NCI-H187 (cell line): ENCODE measurements around the gene GARRE1.
A peak's percentile ranks its signal among the peaks of the same experiment; 100 is the strongest.
"Not testable (repeated sequence)": the region's sequence is repeated elsewhere in the genome, so short reads cannot be mapped to it uniquely, and the experiment has no call there.

Experiments used
- DNase-seq, 2 experiments: peaks; one replicate each; lab custom pipeline; 2025; lab: John Stamatoyannopoulos, UW

Gene GARRE1

GRCh38 chr19:34254046-34254697 lies at the start of gene GARRE1:
TSS of gene GARRE1 (plus strand) at chr19:34254554. CDS start at chr19:34300474, 45,920 bp downstream.
- DNase-seq = peak; percentile 71 to 75

- DNase-seq = not testable (repeated sequence)
Observed at GRCh38 chr19:34205324-34205723, 49.0 kb upstream of the GARRE1 start.

- no peak for DNase-seq
Observed at GRCh38 chr19:34208291-34208884, 46.0 kb upstream of the GARRE1 start.

GRCh38 chr19:34209726-34210125 lies 44.6 kb upstream of the GARRE1 start:
- no peak for DNase-seq

GRCh38 chr19:34213283-34213682 lies 41.1 kb upstream of the GARRE1 start:
- no peak for DNase-seq

- DNase-seq = no peak
Observed at GRCh38 chr19:34214040-34214439, 40.3 kb upstream of the GARRE1 start.

GRCh38 chr19:34215006-34215665 lies 39.2 kb upstream of the GARRE1 start:
- no peak for DNase-seq

GRCh38 chr19:34215666-34216038 lies 38.7 kb upstream of the GARRE1 start:
- no peak for DNase-seq

- not testable (repeated sequence) for DNase-seq
Observed at GRCh38 chr19:34216745-34217219, 37.6 kb upstream of the GARRE1 start.

- peak; percentile 35 to 78 for DNase-seq
Observed at GRCh38 chr19:34217952-34218817, 36.2 kb upstream of the GARRE1 start.

GRCh38 chr19:34218818-34219164 lies 35.6 kb upstream of the GARRE1 start:
- DNase-seq = no peak

GRCh38 chr19:34220472-34221063 lies 33.8 kb upstream of the GARRE1 start:
- peak in 1 of 2 experiments; percentile 42 for DNase-seq

- no peak for DNase-seq
Observed at GRCh38 chr19:34222386-34222785, 32.0 kb upstream of the GARRE1 start.

- DNase-seq = no peak
Observed at GRCh38 chr19:34224996-34225658, 29.2 kb upstream of the GARRE1 start.

GRCh38 chr19:34225659-34226015 lies 28.7 kb upstream of the GARRE1 start:
- DNase-seq = no peak

- no peak for DNase-seq
Observed at GRCh38 chr19:34226036-34226435, 28.3 kb upstream of the GARRE1 start.

GRCh38 chr19:34228347-34228746 lies 26.0 kb upstream of the GARRE1 start:
- no peak for DNase-seq

GRCh38 chr19:34228762-34229161 lies 25.6 kb upstream of the GARRE1 start:
- no peak for DNase-seq

- no peak for DNase-seq
Observed at GRCh38 chr19:34229721-34230120, 24.6 kb upstream of the GARRE1 start.

- no peak for DNase-seq
Observed at GRCh38 chr19:34230820-34231219, 23.5 kb upstream of the GARRE1 start.

GRCh38 chr19:34231439-34231838 lies 22.9 kb upstream of the GARRE1 start:
- no peak for DNase-seq
